Skin of body (tissue), 2 donors: ENCODE measurements around the gene TOX2. TPM values are rescaled to one million over a fixed set of nuclear protein-coding genes. Genes with fewer than 3 reads are reported as not detected.

Source experiments
- DNase-seq: peaks from one replicate; lab custom pipeline; 2025; lab: John Stamatoyannopoulos, UW
- total RNA-seq: library from RNA; depleted of rRNA; stranded (reverse); fragments of >200 nt; gene quantifications from one replicate; pipeline ENCODE4 v1.2.3, GENCODE V29; 2014

Gene TOX2
- total RNA-seq, 1 donor from 2014 or later = 0.89 TPM

GRCh38 chr20:44018259-44018941 is 103.7 kb downstream of the TOX2 start:
- DNase-seq = peak; percentile 54

GRCh38 chr20:44018942-44019637 is 104.4 kb downstream of the TOX2 start:
- no peak for DNase-seq

GRCh38 chr20:44019638-44020335 is 105.1 kb downstream of the TOX2 start:
- no peak for DNase-seq

- no peak for DNase-seq
These were observed 105.9 kb downstream of the TOX2 start for GRCh38 chr20:44020406-44021148.

GRCh38 chr20:44021186-44021585 is 106.5 kb downstream of the TOX2 start:
- DNase-seq = no peak

GRCh38 chr20:44021900-44022299 is 107.2 kb downstream of the TOX2 start:
- no peak for DNase-seq

GRCh38 chr20:44022464-44022863 is 107.8 kb downstream of the TOX2 start:
- no peak for DNase-seq

GRCh38 chr20:44023515-44024371 is 109.1 kb downstream of the TOX2 start:
- DNase-seq = no peak

- no peak for DNase-seq
These were observed 110.3 kb downstream of the TOX2 start for GRCh38 chr20:44024820-44025580.

- DNase-seq = no peak
These were observed 111.1 kb downstream of the TOX2 start for GRCh38 chr20:44025756-44026155.

GRCh38 chr20:44026647-44027342 is 112.1 kb downstream of the TOX2 start:
- DNase-seq = peak; percentile 55

GRCh38 chr20:44027343-44028002 is 112.8 kb downstream of the TOX2 start:
- DNase-seq = no peak

- DNase-seq = no peak
These were observed 113.5 kb downstream of the TOX2 start for GRCh38 chr20:44028003-44028730.

GRCh38 chr20:44028868-44029847 is 114.5 kb downstream of the TOX2 start:
- no peak for DNase-seq

GRCh38 chr20:44029848-44030230 is 115.2 kb downstream of the TOX2 start:
- DNase-seq = no peak

GRCh38 chr20:44030394-44030793 is 115.7 kb downstream of the TOX2 start:
- no peak for DNase-seq

- no peak for DNase-seq
These were observed 116.4 kb downstream of the TOX2 start for GRCh38 chr20:44031001-44031574.
